Thyroid gland (tissue), 4 donors: ENCODE measurements around the gene CCDC149. TPM values are rescaled to one million over a fixed set of nuclear protein-coding genes. Genes with fewer than 3 reads are reported as not detected.

Experiments used
- DNase-seq, 2 donors: peaks; one replicate each; pipeline ENCODE4 v3.0.0-alpha.2; 2019
- H3K27ac ChIP-seq, 3 donors: fragments of 200-600 bp; sonication (generic); 1 replicate in 2 of 3; 2 replicates in 1 of 3; pipeline ENCODE4 v1.5.1; 2016 to 2019; ENCODE audit warnings: mild to moderate bottlenecking in 1 of 3, moderate library complexity in 1 of 3
- H3K27me3 ChIP-seq: fragments of 200-600 bp; sonication (generic); one replicate; pipeline ENCODE4 v1.5.1; 2019
- H3K36me3 ChIP-seq, 2 donors: fragments of 200-600 bp; sonication (generic); one replicate each; pipeline ENCODE4 v1.5.1; 2016 to 2019
- H3K4me1 ChIP-seq, 2 donors: fragments of 200-600 bp; sonication (generic); one replicate each; pipeline ENCODE4 v1.5.1; 2017 to 2019
- H3K4me3 ChIP-seq, 3 donors: fragments of 200-600 bp; sonication (generic); replicated peaks in 1 of 3; 1 replicate in 2 of 3; 2 replicates in 1 of 3; pipeline ENCODE4 v1.5.1; 2016; ENCODE audit warnings: mild to moderate bottlenecking in 1 of 3
- H3K9me3 ChIP-seq: fragments of 200-600 bp; sonication (generic); one replicate; pipeline ENCODE4 v1.5.1; 2017
- POLR2A ChIP-seq, 2 donors: fragments of 450-650 bp; IDR thresholded peaks; one replicate each; pipeline ENCODE4 v1.6.1; 2017; ENCODE audit warnings: antibody characterized with exemption in 2 of 2, mild to moderate bottlenecking in 2 of 2, moderate library complexity in 1 of 2
- WGBS, 2 donors: methylation state at CpG; one replicate each; pipeline ENCODE4 v1.1.5; 2017; 5-methylcytosine and 5-hydroxymethylcytosine counted together
- intact Hi-C: fragments of 100-400 bp; cut with DNase I; formaldehyde crosslinking; loops from one replicate; pipeline ENCODE4 v1.15.1; 2023
- total RNA-seq, 4 donors: library from RNA; depleted of rRNA; stranded (reverse); fragments of >200 nt; gene quantifications; one replicate each; pipeline ENCODE4 v1.2.3, GENCODE V29; 2016
- TF ChIP-seq, protein P1 (sequence below), 6 experiments: fragments of 200-600 bp in 3 of 6; fragments of 450-650 bp in 3 of 6; sonication (generic) in 3 of 6; IDR thresholded peaks; one replicate each; pipeline ENCODE4 v1.5.1; 2016 to 2019; ENCODE audit warnings: antibody characterized with exemption in 6 of 6, mild to moderate bottlenecking in 2 of 6, inconsistent platforms in 1 of 6, moderate library complexity in 1 of 6

CCDC149 gene
- total RNA-seq, 4 donors from 2014 or later = 19.3 to 29.2 (median 21.8) TPM

DNA sequence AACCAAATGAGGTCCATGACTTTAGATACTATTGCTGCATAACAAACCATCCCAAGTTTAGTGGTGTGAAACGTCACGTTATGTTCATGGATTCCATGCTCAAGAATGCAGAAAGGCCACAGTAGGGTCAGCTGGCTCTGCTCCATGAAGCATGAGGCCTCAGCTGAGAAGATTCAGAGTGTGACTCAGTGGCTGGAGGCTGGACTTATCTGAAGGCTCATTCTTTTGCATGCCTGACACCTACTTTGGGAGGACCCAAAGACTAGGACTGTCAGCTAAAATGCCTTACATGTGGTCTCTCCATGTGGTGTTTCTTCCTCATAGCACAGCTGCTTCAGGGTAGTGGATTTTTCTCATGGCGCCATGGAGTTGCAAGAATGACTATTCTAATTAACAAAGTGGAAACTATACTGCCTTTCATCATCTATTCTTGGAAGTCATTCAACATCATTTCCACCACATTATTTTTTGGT is 11.5 kb upstream of the CCDC149 start:
- WGBS, 2 donors = 50 to 63% methylated on average over 3 of the region's 3 CpGs
- H3K9me3 ChIP-seq = no peaks in the 10 kb centered on the region
- no peaks in the 10 kb centered on the region for H3K36me3 ChIP-seq
- no peak overlapping the region for H3K4me3 ChIP-seq
- TF ChIP-seq, protein P1, sequence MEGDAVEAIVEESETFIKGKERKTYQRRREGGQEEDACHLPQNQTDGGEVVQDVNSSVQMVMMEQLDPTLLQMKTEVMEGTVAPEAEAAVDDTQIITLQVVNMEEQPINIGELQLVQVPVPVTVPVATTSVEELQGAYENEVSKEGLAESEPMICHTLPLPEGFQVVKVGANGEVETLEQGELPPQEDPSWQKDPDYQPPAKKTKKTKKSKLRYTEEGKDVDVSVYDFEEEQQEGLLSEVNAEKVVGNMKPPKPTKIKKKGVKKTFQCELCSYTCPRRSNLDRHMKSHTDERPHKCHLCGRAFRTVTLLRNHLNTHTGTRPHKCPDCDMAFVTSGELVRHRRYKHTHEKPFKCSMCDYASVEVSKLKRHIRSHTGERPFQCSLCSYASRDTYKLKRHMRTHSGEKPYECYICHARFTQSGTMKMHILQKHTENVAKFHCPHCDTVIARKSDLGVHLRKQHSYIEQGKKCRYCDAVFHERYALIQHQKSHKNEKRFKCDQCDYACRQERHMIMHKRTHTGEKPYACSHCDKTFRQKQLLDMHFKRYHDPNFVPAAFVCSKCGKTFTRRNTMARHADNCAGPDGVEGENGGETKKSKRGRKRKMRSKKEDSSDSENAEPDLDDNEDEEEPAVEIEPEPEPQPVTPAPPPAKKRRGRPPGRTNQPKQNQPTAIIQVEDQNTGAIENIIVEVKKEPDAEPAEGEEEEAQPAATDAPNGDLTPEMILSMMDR (IDR thresholded peaks at IDR 0.05) = no peak
- TF ChIP-seq POLR2A (IDR thresholded peaks at IDR 0.05) = no peak
- H3K27me3 ChIP-seq = no peaks in the 10 kb centered on the region
- peak; percentile 48 to 71 for DNase-seq
- no peak overlapping the region for H3K27ac ChIP-seq
- intact Hi-C loops = no loop called here
- H3K4me1 ChIP-seq = peaks cover 0 to 19% of the 10 kb centered on the region in 2 donors

DNA sequence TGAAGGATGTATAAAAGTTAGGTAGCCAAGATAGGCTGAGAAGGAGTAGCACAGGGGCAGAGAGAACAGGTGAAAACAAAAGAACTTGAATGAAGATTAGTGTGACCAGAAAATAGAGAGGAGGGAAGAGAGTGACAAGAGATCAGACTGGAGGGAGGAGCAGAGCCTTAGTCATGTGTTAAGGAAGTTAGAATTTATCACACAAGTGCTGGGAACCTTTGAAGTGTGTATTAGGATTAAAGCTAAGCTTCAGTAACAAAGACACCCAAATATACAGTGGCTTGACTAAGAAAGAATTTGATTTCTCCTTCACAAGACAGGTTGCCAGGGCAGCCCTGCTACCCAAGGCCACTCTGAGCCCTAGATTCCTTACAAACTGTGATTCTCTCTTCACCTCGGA is 10.7 kb upstream of the CCDC149 start:
- no peaks in the 10 kb centered on the region for H3K9me3 ChIP-seq
- H3K4me1 ChIP-seq = peaks cover 0 to 19% of the 10 kb centered on the region in 2 donors
- no peak overlapping the region for H3K27ac ChIP-seq
- H3K27me3 ChIP-seq = no peaks in the 10 kb centered on the region
- intact Hi-C loops = no loop called here
- TF ChIP-seq POLR2A (IDR thresholded peaks at IDR 0.05) = no peak
- TF ChIP-seq, protein P1 (IDR thresholded peaks at IDR 0.05) = no peak
- no peak overlapping the region for H3K4me3 ChIP-seq
- H3K36me3 ChIP-seq = no peaks in the 10 kb centered on the region
- 86 to 89% methylated on average over 1 of the region's 1 CpG for WGBS, 2 donors
- DNase-seq = no peak

GRCh38 chr4:24923002-24923401 is 10.2 kb upstream of the CCDC149 start:
- Histone ChIP-seq H3K4me3 (no peak overlapping the region), H3K36me3 (no peaks in the 10 kb centered on the region), H3K27ac (no peak overlapping the region), H3K27me3 (no peaks in the 10 kb centered on the region), H3K4me1 (peaks cover 0 to 19% of the 10 kb centered on the region in 2 donors), H3K9me3 (no peaks in the 10 kb centered on the region)
- intact Hi-C loops = no loop called here
- WGBS, 2 donors = 95% methylated on average over 2 of the region's 2 CpGs
- no peak for DNase-seq
- TF ChIP-seq, protein P1 (IDR thresholded peaks at IDR 0.05) = no peak
- no peak for TF ChIP-seq POLR2A (IDR thresholded peaks at IDR 0.05)

- intact Hi-C loops = no loop called here
- Histone ChIP-seq H3K4me3 (no peak overlapping the region), H3K36me3 (no peaks in the 10 kb centered on the region), H3K27me3 (no peaks in the 10 kb centered on the region), H3K27ac (no peak overlapping the region), H3K9me3 (no peaks in the 10 kb centered on the region), H3K4me1 (peaks cover 0 to 19% of the 10 kb centered on the region in 2 donors)
- DNase-seq = no peak
- WGBS, 2 donors = 74 to 88% methylated on average over 4 of the region's 4 CpGs
- TF ChIP-seq, protein P1 (IDR thresholded peaks at IDR 0.05) = no peak
- TF ChIP-seq POLR2A (IDR thresholded peaks at IDR 0.05) = no peak
Measured at GRCh38 chr4:24922416-24922815, 9.6 kb upstream of the CCDC149 start.

DNA sequence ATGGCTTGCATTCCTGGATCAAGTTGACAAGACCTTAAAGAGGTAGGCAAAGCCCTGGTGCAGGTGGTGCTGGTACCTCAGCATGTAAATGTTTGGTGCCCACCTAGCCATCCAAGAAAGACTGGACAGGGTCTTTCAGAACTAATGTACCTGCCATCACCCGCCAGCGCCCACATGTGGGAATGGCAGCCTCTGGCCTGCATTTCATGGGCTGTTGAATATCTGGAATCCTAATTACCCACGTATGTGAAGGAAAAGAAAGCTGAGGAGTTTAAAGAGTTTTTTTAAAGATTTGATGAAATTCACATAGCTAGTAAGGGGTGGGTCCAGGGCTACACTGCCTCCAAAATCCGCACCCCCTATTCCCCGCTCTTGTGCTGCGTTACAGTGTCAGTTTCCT is 8.6 kb upstream of the CCDC149 start:
- DNase-seq = peak; percentile 47 to 61
- Histone ChIP-seq H3K4me3 (no peak overlapping the region), H3K27ac (no peak overlapping the region), H3K4me1 (peaks cover 0 to 19% of the 10 kb centered on the region in 2 donors), H3K36me3 (no peaks in the 10 kb centered on the region), H3K27me3 (no peaks in the 10 kb centered on the region), H3K9me3 (no peaks in the 10 kb centered on the region)
- intact Hi-C loops = no loop called here
- TF ChIP-seq POLR2A (IDR thresholded peaks at IDR 0.05) = no peak
- TF ChIP-seq, protein P1 (IDR thresholded peaks at IDR 0.05) = peak in 1 of 6 experiments; percentile 8
- 61 to 62% methylated on average over 6 of the region's 6 CpGs for WGBS, 2 donors
